ENCODE data around the gene UBAP1L.
"Not testable (repeated sequence)": the region's sequence is repeated elsewhere in the genome, so short reads cannot be mapped to it uniquely, and the experiment has no call there.

UBAP1L gene

DNA sequence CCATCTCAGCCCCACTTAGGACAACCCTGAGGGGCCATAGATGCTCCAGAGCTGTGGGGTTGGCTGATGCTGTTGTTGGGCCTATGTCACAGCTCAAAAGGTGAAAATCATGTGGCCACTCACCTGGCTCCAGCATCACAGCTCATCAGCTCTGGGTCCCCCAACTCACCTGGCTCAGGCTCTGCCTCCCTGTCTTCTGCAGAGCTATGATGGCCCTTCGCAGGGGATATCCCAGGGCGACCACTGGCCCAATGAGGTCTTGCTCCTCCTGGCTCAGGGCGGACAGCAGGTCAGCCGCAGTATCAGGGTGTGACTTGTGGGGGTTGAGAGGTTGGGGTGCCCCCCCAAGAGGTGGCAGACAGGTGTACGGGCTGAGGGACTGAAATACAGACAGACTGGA is 15.7 kb downstream of the UBAP1L start:
- DNase-seq, result no peak

DNA sequence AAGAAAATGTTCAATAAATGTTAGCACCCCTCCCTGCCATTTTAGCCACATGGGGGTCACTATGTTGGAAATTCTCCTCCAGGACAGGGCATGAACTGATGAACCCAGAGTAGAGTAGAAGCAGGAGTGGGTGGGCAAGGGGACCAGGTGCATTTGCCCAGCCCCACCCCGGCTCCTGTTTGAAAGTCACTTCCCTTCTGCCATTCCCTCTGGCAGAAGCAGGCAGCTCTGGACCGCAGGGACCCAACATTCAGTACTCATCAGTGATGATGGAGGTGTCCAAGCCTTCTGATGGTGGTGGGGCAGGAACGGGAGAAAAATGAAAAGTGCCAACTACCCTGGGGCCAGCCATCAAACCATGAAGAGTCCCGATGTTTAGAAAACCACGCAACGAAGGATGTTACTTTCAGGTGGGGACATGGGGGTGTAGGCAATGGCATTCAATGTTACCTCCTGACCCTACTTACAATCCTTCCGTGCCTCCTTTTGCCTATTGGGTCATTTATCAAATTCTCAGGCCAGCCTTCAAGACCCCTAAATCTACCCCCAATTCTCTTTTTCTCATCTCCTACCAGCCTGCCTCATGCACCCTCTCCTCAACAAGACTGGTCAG is 17.2 kb downstream of the UBAP1L start:
- DNase-seq, result no peak

DNA sequence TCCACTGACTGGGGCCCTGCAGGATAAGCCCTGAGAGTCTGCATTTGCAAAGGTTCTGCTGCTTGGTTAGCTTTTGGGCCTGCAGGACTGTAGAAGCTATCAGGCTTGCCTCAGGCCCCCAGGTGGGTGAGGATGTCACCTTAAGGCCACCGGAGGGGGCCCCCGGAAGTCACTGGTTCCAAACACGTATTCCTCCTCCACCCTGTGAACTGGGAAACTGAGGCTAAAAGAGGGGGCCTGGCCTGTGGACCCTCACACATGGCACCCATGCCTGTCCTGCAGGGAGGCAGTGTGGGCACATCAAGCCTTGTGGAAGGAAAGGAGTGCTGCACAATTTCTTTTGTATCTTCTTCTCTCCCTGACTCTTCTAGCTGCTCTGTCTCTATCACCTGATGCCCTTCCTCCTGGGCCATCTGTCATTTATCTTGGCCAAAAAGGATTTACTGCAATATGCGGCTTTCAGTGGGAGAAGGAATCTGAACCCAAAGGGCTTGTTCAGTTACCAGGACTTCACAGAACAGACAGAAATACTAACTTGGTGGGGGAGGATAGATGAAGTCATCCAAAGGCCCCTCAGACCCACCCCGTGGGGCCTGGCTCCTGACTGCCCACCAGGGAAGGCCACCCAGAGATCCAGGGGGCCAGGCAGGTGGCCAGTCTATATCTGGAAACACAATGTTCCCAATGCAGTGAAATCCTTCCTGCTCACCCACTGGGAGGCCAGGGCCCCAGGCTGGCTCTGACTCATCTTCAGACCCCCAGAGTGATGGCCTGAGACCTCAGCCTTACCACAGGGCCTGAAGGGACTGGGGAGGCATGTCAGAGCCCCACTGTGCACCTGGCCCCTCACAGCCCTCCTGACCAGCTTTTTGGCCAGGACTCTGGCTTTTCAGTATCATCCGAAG is 18.3 kb downstream of the UBAP1L start:
- no peak for DNase-seq

DNA sequence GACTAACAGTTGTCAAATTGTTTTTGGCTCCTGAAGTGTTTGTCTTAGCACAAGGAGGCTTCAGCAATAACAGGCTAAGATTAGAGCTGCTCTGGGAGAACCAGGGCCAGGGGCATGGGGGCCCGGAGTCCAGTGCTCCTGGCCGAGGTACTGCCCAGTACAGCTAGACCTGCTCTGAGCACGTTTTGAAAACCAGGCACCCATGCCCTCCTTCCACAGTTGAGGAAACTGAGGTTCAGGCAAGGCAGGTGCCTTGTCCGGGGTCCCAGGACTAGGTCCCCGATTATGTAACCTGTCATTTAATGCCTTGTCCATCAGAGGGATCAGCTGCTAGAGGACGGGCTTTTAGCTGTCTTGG is 19.3 kb downstream of the UBAP1L start:
- no peak for DNase-seq

DNA sequence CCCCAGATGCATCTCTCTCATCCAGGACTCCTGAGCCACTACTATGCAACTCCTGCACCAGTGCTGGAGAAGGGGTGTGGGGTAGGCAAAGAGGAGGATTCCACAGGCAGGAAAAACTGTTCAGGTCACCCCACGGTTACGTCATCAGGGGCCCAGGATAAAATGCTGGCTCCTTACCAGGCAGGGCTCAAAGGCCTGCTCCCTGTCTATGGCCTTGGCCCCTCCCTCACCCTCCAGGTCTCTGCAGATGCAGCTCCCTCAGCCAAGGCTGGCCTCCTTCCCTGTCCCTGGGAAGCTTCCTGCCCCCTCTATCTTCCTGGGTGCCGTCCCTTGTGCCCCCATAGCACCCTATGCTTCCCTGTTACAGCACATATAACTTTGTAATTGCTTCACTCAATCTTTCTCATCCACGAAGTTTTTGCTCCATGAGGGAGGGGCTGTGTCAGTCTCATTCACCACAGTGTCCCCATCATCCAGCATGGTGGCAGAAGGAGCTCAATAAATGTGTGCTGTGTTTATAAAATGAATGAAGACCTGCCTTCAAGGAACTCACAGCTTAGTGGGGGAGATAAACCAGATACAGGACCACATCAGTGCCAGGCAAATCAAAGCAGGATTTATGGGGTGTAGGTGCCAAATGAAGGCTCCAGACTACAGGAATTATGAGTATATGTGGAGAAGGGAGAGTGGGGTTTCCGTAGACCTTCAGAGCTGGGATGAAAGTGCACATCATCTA is 19.8 kb downstream of the UBAP1L start:
- DNase-seq, result no peak

DNA sequence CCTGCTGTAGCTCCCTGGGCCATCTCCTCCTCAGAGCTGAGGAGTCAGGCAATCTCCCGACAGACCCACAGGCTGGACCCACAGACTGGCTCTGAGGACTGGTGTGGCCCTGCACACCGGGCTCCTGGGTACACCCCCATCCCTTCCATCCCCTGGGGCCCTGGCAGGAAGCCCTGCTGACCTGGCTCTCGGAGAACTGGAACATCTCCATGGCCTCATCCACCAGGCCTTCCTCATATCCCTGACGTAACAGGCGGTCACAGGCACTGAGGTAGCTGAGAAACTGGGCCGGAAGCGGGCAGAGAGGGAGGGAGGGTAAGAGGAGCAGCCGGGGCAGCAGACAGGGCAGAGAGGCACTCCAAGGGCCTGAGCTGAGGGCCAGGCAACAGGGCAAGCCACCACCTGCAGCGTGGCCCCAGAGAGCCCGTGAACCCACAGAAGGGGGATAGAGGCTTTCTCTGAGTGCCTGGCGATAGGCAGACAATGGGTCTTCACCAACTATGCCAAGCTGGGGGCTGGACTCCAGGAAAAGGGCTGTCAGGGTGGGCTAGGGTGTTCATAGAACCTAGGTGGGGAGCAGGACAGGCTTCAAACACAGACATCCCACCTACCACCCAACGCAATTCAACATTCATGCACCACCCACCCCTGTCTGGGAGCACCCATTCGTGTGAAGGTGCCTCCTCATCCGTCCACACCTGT is 20.6 kb downstream of the UBAP1L start:
- no peak for DNase-seq

DNA sequence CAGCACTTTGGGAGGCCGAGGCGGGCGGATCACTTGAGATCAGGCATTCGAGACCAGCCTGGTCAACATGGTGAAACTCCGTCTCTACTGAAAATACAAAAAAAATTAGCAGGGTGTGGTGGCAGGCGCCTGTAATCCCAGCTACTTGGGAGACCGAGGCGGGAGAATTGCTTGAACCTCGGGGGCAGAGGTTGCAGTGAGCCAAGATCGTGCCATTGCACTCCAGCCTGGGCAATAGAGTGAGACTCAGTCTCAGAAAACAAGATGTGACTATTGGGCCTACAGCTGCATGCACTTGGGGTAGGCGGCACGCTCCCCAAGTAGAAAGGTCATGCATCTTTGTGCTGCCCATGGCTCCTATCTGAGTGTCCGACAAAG is 21.2 kb downstream of the UBAP1L start:
- not testable (repeated sequence) for DNase-seq

DNA sequence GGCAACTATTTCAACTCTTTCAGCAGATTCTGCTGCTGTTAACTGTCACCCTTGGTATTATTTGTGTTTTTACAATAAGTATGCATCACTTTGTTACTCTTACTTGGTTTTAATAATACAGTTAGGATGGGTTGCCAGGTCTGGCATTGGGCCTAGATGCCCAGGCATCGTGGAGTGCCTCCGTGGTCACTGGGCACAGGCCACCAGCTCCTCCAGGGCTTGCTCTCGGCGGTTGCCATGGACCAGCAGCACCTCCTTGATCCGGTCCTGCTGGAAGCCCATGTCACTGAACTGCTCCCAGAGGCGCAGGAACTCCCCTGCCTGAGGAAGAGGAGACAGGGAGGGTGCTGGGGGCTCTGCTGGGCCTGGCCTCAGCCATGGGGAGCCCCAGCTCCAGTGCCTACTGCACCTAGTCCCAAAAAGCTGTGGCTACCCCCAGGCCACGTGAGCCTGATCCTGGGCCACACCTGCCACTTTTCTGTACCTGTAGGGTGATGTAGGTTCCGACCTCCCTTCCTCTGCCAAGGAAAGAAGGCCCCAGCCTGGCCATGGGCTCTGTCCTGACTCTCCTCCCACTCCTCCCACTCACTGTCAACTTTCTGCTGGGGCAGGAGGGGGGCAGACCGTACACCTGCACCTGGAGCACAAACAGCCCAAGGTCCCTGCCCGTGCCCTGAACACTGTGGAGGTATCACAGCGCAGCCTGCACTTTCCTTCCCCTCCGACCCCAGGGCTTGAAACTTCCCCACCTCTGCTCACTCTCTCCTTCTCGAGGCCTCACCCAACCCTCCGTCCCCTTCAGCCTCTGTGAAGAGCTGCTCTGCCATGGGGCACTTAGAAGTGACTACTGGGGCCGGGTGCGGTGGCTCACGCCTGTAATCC is 21.8 kb downstream of the UBAP1L start:
- no peak for DNase-seq

DNA sequence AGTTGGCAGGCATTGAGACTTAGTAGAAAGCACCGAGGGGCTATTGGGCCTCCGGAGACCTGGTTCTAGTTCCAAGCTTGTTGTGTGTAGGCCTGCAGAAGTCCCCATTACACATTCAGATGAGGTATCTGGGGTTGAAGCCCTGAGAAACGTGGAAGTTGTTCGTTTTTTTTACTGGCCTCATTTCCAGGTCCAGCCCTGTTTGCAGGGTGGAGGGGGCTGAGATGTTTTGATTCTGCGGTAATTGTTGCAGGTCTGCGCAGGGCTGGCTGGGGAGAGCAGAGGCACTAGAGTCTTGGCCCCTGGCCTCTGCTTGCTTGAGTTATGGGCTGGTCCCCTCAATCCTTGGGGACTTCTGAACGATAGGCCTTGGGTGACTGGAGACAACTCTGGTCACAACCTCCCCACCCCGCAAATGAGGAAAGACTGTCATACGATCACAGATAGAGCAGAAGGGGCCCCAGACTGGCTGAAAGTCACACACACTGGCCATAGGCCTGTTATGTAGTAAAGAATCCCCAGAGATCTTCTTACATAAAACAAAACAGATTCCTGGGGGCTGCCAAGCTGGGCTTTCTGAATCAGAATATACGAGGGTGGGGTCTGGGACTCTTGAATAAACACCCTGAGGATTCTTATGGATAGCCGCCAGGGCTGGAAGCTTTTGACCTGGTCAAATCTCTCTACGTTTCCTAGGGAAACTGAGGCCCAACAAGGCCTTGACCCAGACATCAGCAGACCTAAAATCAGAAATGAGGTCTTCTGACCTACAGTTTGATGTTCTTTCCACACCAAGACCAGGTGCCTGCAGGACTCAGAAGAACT is 22.8 kb downstream of the UBAP1L start:
- DNase-seq, result no peak

DNA sequence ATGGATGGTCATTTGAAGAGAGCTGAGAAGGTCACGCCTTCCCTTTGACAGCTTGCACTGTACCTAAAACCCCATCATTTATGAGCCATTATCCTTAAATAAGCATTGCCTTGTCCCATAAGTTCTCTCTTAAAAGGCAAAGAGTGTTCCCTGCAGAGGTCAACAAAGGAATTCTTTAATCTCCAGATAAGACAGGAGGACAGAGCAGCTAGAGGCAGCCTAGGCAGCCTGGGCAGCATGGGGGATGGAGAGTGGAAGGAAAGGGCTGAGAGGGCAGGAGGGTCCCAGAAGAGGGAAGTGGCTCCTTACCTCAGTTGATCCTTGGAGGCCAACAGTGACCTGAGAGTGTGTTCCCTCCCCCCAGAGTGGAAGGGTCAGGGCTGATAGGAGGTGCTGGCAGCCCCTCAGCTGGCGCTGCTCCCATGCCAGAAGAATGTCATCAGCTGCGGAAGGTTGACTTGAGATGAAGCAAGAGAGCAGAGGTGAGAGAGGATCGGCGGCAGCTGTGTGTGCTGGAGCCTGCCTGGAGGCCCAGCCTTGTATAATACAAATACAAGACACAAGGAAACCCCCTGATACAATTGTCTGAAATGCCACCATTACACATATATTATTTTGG is 25.7 kb downstream of the UBAP1L start:
- DNase-seq, result no peak

DNA sequence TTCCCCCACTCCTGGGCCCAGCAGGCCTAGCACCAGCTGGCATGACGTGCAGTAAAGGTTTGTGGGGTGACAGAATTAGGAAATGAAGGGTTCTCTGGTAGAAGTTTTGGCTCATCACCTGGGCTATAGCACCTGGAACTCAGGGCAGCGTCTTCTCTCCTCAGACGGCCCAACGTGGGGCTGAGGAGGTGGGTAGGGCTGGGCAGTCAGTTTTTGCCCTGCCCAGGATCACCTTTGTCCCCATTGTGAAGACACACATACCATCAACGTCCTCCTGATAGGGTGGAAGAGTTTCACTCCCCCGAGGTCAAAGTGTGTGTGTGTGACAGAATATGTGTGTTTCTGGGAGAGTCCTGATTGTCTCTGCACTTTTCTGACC is 26.4 kb downstream of the UBAP1L start:
- no peak for DNase-seq

DNA sequence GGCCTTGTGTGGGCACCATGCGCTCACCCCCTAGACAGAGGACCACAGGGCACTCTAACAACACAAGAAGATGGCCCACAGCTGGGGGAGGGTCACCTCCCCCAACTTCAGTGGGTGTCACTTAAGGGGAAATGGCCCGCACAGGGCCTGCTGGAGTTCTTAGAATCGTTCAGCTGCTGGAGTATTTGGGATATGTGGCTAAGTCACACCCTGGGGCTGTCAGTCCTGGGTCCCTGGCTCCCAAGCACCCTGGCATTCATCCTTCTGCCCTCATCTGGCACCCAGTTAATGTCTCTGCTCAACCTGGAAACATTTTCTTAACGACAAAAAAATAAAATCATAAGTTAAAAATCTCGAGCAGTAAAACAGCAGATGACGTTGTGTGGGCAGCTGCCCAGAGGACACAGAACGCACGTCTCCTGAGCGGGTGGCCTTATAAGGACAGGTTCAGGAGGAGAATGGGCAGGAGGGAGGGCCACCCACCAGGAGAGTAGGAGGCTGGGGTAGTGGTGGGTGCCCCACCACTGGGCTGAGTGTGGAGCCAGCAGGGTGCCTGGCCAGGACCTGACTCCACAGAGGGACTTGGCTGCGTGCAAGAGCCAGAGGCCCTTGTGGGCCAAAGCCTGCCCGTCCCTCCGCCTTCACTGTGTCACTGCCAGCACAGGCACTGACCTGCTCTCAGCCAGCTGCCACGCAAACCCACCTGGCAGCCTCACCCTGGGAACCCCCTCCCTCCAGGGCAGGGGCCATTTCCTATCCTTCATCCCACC is 26.9 kb downstream of the UBAP1L start:
- no peak for DNase-seq

DNA sequence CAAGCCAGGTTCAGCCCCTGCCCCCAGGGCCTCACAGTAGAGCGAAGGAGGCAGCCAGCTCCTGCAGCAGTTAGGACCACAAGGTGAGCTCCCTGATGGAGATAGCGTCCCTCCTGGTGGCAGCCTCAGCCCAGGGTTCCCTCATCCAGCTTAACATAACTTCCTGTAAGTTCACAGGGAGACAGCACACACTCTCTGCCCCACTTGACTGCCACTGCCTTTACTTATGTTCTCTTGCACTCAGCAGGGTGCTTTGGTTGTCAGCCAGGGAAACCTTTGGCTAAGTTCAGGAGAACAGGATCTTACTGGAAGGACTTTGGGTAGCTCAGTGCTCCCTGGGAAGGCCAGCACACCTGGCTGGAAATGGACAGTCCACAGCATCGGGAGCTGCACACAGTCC is 27.6 kb downstream of the UBAP1L start:
- DNase-seq, result no peak

DNA sequence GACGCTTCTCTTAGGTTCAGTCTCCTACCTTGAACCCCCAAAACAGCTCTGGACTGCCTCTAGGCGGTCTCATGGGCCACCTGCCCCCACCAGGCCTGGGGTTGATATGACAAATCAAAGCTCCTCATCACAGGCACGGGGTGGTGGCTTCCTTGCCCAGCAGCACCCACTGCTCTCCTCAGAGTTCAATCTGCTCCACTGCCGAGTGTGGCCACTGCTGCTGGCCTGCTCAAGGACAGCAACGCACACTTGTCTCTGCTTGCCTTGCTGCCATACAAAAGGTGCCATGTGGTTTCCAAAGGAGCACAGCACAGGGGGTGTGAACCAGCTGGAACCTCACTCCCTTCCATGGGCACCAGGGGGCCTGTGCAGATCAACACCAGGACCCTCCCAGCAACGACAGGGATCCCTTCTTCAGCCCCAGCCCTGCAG is 28.3 kb downstream of the UBAP1L start:
- no peak for DNase-seq

DNA sequence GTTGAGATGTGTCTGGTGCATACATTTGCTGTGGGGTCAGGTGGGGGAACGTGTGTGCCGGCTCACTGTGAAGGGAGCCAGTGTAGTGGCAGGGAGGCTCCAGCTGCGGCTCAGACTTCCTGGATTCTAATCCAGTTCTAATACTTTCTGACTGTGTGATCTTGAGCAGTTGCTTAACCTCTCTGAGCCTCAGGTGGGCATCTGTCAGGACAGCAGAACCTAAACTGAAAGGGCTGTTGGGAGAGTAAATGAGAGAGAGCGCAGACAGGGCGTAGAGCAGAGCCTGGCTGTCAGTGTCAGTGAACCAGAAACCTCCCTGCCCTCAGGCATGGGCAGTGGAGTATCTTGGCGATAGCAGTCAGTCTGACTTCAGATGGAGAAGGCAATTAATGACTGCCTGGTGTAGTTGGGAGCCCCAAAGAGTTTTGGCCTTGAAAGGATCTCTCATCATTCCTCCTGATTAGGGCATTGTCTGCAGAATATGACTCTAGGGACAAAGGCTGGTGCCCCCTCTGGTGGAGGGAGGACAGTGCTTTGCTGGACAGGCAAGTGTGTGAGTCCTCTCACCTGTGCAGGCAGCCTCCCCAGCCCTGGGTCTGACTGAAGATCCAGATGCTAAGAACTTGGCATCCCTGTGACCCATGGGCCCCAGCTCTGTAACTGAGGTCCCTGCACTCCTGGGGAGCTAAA is 28.9 kb downstream of the UBAP1L start:
- DNase-seq, result no peak

DNA sequence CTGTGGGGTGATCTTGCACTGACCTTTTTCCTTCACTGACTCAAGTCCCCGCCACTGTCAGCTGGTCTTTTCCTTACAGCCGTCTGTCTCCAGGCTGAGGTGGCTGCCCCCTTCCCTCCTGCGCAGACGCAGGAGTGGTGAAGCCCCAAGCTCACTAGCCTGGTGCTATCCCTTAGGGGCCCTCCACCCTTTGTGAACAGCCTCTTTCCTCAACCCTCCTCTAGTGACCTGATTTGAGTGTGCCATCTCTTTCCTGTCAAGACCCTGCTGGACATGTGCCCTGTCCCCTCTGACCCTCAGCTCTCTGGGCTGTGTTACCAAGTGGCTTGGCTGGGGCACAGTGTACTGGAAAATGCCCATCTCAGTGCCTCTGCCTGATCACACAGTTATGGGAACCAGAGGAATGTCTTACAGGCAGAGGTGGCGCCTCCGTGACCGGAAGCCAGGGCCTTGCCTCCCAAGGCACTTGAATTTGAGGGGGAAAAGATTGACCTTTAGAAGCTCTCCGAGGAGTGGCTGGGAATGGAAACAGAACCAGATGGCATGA is 29.7 kb downstream of the UBAP1L start:
- no peak for DNase-seq

DNA sequence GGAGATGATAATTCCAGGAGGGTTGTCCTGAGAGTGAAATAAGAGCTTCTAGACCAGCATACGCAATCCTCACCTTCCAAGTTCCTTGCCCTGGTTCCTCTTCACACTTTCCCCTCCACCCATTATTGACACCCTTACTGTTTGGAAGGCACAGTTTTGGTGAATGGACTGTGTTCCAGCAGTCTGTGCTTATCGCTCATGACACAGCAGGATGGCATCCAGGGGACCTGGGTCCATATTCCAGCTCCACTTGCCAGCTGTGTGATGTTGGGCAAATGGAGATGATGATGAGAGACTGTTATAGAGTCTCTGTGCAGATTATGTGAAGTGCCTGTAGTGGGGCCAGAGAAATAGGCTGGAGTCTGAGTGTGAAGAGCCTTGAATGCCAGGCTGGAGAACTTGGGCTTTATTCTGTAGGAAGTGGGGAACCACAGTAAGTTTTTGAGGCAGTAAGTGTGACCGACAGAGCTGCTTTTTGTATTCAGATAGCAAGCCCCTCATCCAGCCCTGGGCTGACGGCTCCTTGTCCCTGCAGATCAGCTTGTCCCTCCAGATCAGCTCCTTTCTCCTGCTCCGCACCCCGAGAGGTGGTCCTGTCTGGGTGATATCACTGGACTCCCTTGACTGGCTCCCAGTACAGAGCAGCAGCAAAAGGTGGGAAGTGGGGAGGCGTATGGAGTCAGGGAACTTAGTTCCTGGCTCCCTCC is 30.3 kb downstream of the UBAP1L start:
- DNase-seq, result no peak

DNA sequence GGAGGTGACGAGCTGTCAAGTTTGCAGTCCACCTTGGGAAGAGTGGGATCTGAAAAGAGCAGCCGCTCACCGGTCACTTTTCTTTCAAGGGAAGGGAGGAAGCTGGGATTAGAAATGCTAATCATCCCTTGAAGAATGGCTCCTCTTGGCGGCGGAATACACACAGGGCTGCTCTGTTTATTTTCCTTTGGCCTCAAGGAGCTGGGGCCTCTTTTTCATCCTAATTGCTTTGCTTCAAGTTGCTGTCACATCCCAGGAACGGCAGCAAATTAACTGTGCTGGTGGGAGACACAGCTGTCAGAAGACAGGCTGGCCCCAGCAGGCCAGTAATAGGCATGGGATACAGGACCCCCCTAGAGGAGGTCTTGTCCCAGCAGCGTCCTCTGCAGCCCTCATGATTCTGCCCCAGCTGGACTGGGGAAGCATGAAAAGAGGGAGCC is 31.7 kb downstream of the UBAP1L start:
- DNase-seq, result no peak
